Measurements from ENCODE around the gene PPP1R15A.
"Not testable (repeated sequence)": the region's sequence is repeated elsewhere in the genome, so short reads cannot be mapped to it uniquely, and the experiment has no call there.

Gene PPP1R15A

GRCh38 chr19:48915757-48916156, 43.5 kb downstream of the PPP1R15A start:
- DNase-seq (ENCODE audit: low read depth): no peak

GRCh38 chr19:48918071-48918470, 45.9 kb downstream of the PPP1R15A start:
- no peak for DNase-seq (ENCODE audit: low read depth)

- no peak for DNase-seq (ENCODE audit: low read depth)
These were observed 46.6 kb downstream of the PPP1R15A start for GRCh38 chr19:48918801-48919247.

DNA sequence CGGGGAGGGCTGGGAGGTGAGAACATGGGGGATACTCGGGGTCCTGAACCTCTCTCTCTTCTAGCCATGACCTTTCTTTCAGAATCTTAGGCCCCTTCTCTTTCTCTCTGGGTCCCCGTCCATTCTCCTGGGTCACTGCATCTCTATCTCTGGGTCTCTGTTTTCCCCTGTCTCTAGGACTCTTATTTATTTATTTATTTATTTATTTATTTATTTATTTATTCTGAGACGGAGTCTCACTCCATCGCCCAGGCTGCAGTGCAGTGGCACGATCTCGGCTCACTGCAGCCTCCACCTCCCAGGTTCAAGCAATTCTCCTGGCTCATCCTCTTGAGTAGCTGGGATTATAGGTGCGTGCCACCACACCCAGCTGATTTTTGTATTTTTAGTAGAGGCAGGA, 47.0 kb downstream of the PPP1R15A start:
- DNase-seq (ENCODE audit: low read depth): not testable (repeated sequence)

DNA sequence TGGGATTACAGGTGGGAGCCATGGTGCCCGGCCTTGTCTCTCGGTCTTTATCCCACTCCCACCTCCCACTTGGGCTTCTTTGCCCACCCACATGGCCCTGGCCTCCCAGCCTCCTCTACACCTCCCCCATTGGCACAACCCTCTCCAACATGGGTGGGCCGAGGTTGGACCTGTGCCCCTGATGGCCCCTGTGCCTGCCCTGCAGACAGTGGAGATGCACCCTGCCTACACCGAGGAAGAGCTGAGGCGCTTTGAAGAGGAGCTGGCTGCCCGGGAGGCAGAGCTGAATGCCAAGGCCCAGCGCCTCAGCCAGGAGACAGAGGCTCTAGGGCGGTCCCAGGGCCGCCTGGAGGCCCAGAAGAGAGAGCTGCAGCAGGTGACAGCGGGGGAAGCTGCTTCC, 48.7 kb downstream of the PPP1R15A start:
- DNase-seq (ENCODE audit: low read depth): no peak

- no peak for DNase-seq (ENCODE audit: low read depth)
These were observed 49.7 kb downstream of the PPP1R15A start for GRCh38 chr19:48921721-48922500.

DNA sequence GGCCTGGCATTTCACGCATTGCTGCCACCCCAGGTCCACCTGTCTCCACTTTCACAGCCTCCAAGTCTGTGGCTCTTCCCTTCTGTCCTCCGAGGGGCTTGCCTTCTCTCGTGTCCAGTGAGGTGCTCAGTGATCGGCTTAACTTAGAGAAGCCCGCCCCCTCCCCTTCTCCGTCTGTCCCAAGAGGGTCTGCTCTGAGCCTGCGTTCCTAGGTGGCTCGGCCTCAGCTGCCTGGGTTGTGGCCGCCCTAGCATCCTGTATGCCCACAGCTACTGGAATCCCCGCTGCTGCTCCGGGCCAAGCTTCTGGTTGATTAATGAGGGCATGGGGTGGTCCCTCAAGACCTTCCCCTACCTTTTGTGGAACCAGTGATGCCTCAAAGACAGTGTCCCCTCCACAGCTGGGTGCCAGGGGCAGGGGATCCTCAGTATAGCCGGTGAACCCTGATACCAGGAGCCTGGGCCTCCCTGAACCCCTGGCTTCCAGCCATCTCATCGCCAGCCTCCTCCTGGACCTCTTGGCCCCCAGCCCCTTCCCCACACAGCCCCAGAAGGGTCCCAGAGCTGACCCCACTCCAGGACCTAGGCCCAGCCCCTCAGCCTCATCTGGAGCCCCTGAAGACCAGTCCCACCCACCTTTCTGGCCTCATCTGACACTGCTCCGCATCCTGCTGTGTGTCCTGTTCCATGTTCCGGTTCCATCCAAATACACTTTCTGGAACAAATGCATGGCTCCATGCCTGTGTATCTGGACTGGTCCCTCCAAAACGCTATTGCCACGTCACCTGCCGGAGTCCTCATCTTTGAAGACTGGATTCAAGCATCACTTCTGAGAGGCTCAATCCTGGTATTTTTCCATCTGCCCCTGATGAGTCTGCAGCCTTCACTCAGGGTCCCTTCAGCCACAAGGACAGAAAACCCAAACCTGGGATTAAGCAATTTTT, 50.6 kb downstream of the PPP1R15A start:
- DNase-seq (ENCODE audit: low read depth): no peak

DNA sequence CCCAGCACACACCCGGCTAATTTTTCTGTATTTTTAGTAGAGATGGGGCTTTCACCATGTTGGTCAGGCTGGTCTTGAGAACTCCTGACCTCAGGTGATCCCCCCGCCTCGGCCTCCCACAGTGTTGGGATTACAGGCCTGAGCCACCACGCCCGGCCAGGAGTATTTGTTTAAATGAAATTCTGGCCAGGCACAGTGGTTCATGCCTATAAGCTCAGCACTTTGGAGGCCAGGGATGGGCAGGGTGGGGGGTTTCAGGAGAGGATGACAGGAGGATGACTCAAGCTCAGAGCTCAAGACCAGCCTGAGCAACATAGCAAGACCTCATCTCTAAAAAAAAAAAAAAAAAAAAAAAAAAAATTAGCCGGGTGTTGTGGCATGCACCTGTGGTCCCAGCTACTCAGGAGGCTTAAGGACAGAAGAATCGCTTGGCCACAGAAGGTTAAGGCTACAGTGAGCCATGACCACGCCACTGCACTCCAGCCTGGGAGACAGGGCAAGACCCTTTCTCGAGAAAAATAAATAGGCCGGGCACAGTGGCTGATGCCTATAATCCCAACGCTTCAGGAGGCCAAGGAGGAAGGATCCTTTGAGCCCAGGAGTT, 53.1 kb downstream of the PPP1R15A start:
- no peak for DNase-seq (ENCODE audit: low read depth)

All from HS-5 (cell line).